GM19463 (cell line): ENCODE measurements around the gene TSHZ2.
"Not testable (repeated sequence)": the region's sequence is repeated elsewhere in the genome, so short reads cannot be mapped to it uniquely, and the experiment has no call there.

Experiments used
- ATAC-seq: cut with Tn5 transposase; IDR thresholded peaks from one replicate; pipeline ENCODE4 v1.9.1; 2021; ENCODE audit warnings: mild to moderate bottlenecking, moderate library complexity; ENCODE audit not compliant: unreplicated experiment

Gene TSHZ2

GRCh38 chr20:53399083-53399482 lies 426.9 kb downstream of the TSHZ2 start:
- ATAC-seq = no peak

- ATAC-seq = no peak
These were observed 427.6 kb downstream of the TSHZ2 start for GRCh38 chr20:53399592-53400335.

GRCh38 chr20:53402233-53403005 lies 430.3 kb downstream of the TSHZ2 start:
- ATAC-seq = no peak

GRCh38 chr20:53403029-53403428 lies 430.9 kb downstream of the TSHZ2 start:
- ATAC-seq = no peak

GRCh38 chr20:53405139-53405538 lies 433.0 kb downstream of the TSHZ2 start:
- no peak for ATAC-seq

GRCh38 chr20:53406580-53406979 lies 434.4 kb downstream of the TSHZ2 start:
- no peak for ATAC-seq

GRCh38 chr20:53408691-53409446 lies 436.7 kb downstream of the TSHZ2 start:
- no peak for ATAC-seq

- no peak for ATAC-seq
These were observed 437.2 kb downstream of the TSHZ2 start for GRCh38 chr20:53409447-53409717.

- no peak for ATAC-seq
These were observed 439.0 kb downstream of the TSHZ2 start for GRCh38 chr20:53411129-53411528.

GRCh38 chr20:53411891-53412290 lies 439.7 kb downstream of the TSHZ2 start:
- ATAC-seq = no peak

GRCh38 chr20:53412577-53413185 lies 440.5 kb downstream of the TSHZ2 start:
- ATAC-seq = no peak

- ATAC-seq = peak; percentile 77
These were observed 441.1 kb downstream of the TSHZ2 start for GRCh38 chr20:53413186-53413631.

GRCh38 chr20:53413845-53414244 lies 441.7 kb downstream of the TSHZ2 start:
- ATAC-seq = not testable (repeated sequence)

GRCh38 chr20:53419693-53420460 lies 447.7 kb downstream of the TSHZ2 start:
- ATAC-seq = no peak

- ATAC-seq = no peak
These were observed 449.2 kb downstream of the TSHZ2 start for GRCh38 chr20:53421343-53421742.

- ATAC-seq = no peak
These were observed 449.9 kb downstream of the TSHZ2 start for GRCh38 chr20:53422039-53422438.

GRCh38 chr20:53423587-53424146 lies 451.5 kb downstream of the TSHZ2 start:
- ATAC-seq = no peak

- no peak for ATAC-seq
These were observed 453.3 kb downstream of the TSHZ2 start for GRCh38 chr20:53425481-53425880.

- ATAC-seq = no peak
These were observed 453.8 kb downstream of the TSHZ2 start for GRCh38 chr20:53425941-53426340.

- no peak for ATAC-seq
These were observed 454.7 kb downstream of the TSHZ2 start for GRCh38 chr20:53426766-53427312.
